ENCODE measurements around the gene LRRC2. TPM values are rescaled to one million over a fixed set of nuclear protein-coding genes. Genes with fewer than 3 reads are reported as not detected.

The LRRC2 gene
- total and polyA plus RNA-seq, 9 donors = 3.9 to 9.3 (median 6.2) TPM

DNA sequence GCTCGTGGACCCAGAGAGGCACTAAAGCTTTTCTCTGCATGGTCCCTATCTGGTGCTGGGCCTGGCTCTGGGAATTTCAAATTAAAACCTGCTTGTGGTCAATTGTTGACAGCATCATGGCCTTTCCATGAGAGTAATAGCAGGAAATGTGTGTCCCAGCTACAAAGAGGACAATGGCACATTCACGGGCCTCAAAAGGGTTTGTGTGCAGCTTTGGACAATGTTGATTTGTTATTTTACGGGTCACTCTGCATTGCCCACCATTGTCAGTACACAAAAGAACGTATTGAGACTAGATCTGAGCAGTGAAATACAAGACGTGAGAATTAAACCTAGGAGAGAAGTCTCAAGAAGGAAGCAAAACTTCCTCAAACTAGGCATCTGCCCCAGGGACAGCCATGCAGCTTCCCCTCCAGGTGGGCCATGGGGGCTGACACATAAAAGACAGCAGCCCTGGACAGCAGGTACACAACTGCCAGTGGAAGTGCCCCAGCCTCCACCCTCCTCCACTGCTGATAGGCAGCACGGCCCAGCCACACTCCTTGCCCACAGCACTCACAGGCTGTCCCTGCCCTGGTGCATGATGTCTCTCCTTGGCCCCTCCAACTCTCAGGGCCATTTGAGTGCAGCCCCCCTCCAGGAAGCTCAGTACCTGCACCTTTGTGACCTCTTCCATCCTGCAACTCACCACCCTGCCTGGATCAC is 85.5 kb downstream of the LRRC2 start:
- H3K9me3 ChIP-seq = no peaks in the 10 kb centered on the region
- 86 to 92% (median 91%) methylated on average over 6 of the region's 6 CpGs for WGBS, 3 donors
- no peaks in the 10 kb centered on the region for H3K36me3 ChIP-seq
- no peaks in the 10 kb centered on the region for H3K4me1 ChIP-seq (ENCODE audit: insufficient read depth)
- H3K4me3 ChIP-seq = no peak overlapping the region
- no peak for DNase-seq
- H3K27ac ChIP-seq = no peak overlapping the region
- H3K27me3 ChIP-seq = no peaks in the 10 kb centered on the region
- intact Hi-C loops (cut with DNase I) = loop anchor here in 1 of 4 donors (10.0 kb wide), 1 partner anchor 154 kb away; no protein-coding TSS in a partner anchor
- no peak for TF ChIP-seq POLR2A (IDR thresholded peaks at IDR 0.05)
- no peak for TF ChIP-seq EP300 (IDR thresholded peaks at IDR 0.05)
- TF ChIP-seq, protein P1, sequence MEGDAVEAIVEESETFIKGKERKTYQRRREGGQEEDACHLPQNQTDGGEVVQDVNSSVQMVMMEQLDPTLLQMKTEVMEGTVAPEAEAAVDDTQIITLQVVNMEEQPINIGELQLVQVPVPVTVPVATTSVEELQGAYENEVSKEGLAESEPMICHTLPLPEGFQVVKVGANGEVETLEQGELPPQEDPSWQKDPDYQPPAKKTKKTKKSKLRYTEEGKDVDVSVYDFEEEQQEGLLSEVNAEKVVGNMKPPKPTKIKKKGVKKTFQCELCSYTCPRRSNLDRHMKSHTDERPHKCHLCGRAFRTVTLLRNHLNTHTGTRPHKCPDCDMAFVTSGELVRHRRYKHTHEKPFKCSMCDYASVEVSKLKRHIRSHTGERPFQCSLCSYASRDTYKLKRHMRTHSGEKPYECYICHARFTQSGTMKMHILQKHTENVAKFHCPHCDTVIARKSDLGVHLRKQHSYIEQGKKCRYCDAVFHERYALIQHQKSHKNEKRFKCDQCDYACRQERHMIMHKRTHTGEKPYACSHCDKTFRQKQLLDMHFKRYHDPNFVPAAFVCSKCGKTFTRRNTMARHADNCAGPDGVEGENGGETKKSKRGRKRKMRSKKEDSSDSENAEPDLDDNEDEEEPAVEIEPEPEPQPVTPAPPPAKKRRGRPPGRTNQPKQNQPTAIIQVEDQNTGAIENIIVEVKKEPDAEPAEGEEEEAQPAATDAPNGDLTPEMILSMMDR (IDR thresholded peaks at IDR 0.05) = no peak

DNA sequence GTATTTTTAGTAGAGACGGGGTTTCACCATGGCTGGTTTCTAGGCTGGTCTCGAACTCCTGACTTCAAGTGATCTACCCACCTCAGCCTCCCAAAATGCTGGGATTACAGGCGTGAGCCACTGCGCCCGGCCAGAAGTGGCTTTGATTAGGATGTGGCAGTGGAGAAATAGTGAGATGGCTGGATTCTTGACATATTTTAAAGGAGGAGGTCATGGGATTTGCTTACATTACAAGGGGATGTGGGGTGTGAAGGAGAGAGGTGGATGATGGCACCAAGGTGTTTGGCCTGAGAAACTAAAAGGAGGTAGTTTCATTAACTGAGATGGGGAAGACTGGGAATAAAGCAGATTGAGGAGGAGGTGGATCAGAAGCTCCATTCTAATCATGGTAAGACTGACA is 86.4 kb downstream of the LRRC2 start:
- WGBS, 3 donors = 76 to 78% (median 77%) methylated on average over 5 of the region's 5 CpGs
- no peaks in the 10 kb centered on the region for H3K36me3 ChIP-seq
- H3K4me3 ChIP-seq = no peak overlapping the region
- H3K9me3 ChIP-seq = no peaks in the 10 kb centered on the region
- H3K27me3 ChIP-seq = no peaks in the 10 kb centered on the region
- no peak for DNase-seq
- intact Hi-C loops (cut with DNase I) = loop anchor here in 1 of 4 donors (10.0 kb wide), 1 partner anchor 155 kb away; no protein-coding TSS in a partner anchor
- H3K4me1 ChIP-seq (ENCODE audit: insufficient read depth) = no peaks in the 10 kb centered on the region
- H3K27ac ChIP-seq = no peak overlapping the region
- TF ChIP-seq, protein P1 (IDR thresholded peaks at IDR 0.05) = no peak
- no peak for TF ChIP-seq EP300 (IDR thresholded peaks at IDR 0.05)
- no peak for TF ChIP-seq POLR2A (IDR thresholded peaks at IDR 0.05)

DNA sequence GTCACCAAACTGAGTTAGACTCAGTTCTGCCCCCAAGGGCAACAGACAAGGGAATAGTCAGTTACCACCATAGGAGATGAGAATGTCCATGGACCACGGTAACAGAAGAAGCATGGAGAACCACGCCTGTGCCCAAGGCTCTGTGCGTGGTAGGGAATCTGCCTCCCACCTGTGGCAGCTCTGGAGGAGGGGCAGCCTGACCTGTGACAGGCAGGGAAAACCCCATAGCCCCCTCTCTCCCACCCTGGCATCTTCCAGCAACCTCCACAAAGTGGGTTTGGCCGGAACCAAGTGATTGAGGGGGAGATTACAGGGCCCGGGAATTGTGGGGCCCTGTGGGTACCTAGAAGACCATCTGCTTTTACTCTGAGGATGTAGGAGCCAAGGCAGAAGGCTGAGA is 87.1 kb downstream of the LRRC2 start:
- H3K27ac ChIP-seq = no peak overlapping the region
- no peaks in the 10 kb centered on the region for H3K27me3 ChIP-seq
- intact Hi-C loops (cut with DNase I) = no loop called here
- no peak overlapping the region for H3K4me3 ChIP-seq
- TF ChIP-seq EP300 (IDR thresholded peaks at IDR 0.05) (no peak), POLR2A (IDR thresholded peaks at IDR 0.05) (no peak)
- TF ChIP-seq, protein P1 (IDR thresholded peaks at IDR 0.05) = no peak
- WGBS, 3 donors = 78 to 84% (median 80%) methylated on average over 5 of the region's 5 CpGs
- H3K36me3 ChIP-seq = no peaks in the 10 kb centered on the region
- no peak for DNase-seq
- H3K9me3 ChIP-seq = no peaks in the 10 kb centered on the region
- no peaks in the 10 kb centered on the region for H3K4me1 ChIP-seq (ENCODE audit: insufficient read depth)

DNA sequence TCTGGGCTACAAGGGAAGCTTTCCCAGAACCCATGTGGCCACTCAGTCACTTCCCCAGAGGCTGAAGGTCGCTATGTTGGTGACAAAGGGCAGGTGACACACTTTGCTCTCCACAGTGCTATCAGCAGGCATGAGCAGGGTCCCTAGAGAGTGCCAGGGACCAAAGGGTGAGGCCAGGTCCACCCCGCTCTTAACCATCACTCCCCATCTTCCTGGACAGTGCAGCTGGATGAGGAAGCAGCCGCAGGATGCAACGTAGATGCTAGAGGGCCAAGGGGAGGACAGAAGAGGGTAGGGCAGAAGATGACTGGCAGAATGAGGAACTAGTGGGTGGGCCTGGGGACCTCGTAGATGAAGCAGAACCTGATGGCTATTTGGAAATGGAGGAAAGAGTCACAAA is 87.8 kb downstream of the LRRC2 start:
- H3K27ac ChIP-seq = no peak overlapping the region
- H3K27me3 ChIP-seq = no peaks in the 10 kb centered on the region
- no peak for DNase-seq
- no peaks in the 10 kb centered on the region for H3K4me1 ChIP-seq (ENCODE audit: insufficient read depth)
- no peaks in the 10 kb centered on the region for H3K9me3 ChIP-seq
- intact Hi-C loops (cut with DNase I) = no loop called here
- H3K4me3 ChIP-seq = no peak overlapping the region
- 72 to 76% (median 74%) methylated on average over 5 of the region's 5 CpGs for WGBS, 3 donors
- TF ChIP-seq, protein P1 (IDR thresholded peaks at IDR 0.05) = no peak
- TF ChIP-seq POLR2A (IDR thresholded peaks at IDR 0.05) (no peak), EP300 (IDR thresholded peaks at IDR 0.05) (no peak)
- no peaks in the 10 kb centered on the region for H3K36me3 ChIP-seq
